HFFc6 (cell line): ENCODE measurements around the gene PRKCSH. TPM values are rescaled to one million over a fixed set of nuclear protein-coding genes. Genes with fewer than 3 reads are reported as not detected.
"Not testable (repeated sequence)": the region's sequence is repeated elsewhere in the genome, so short reads cannot be mapped to it uniquely, and the experiment has no call there.

Experiments used
- DNase-seq: peaks from one replicate; pipeline ENCODE4 v3.0.0-alpha.2; 2018
- H3K27ac Mint-ChIP-seq: 2 replicates; pipeline ENCODE4 v1.8.0; 2020; ENCODE audit warnings: mild to moderate bottlenecking, mixed read lengths
- H3K27me3 Mint-ChIP-seq: 2 replicates; pipeline ENCODE4 v1.8.0; 2021; ENCODE audit warnings: mild to moderate bottlenecking, moderate library complexity, mixed read lengths; ENCODE audit not compliant: insufficient read depth
- H3K36me3 Mint-ChIP-seq: 2 replicates; pipeline ENCODE4 v1.8.0; 2021; ENCODE audit warnings: low read depth, mixed read lengths
- H3K4me1 Mint-ChIP-seq: 2 replicates; pipeline ENCODE4 v1.8.0; 2020; ENCODE audit warnings: low read depth, mixed read lengths
- H3K4me3 Mint-ChIP-seq: 2 replicates; pipeline ENCODE4 v1.8.0; 2020; ENCODE audit warnings: mild to moderate bottlenecking, moderate library complexity, mixed read lengths
- H3K9me3 Mint-ChIP-seq: 2 replicates; pipeline ENCODE4 v1.8.0; 2020; ENCODE audit warnings: mild to moderate bottlenecking, mixed read lengths
- total RNA-seq, 6 experiments: library from RNA; stranded (reverse); fragmentation: NEBNext Ultra II Directional; extraction: Animal tissue kit (Norgen Biotek cat#: 25700); gene quantifications; 2 replicates in 1 of 6; 3 replicates in 5 of 6; pipeline ENCODE4 v1.2.3, GENCODE V29; 2021
- TF ChIP-seq, protein P1 (sequence below): fragments of 200-600 bp; sonication (generic); IDR thresholded peaks from 2 replicates; pipeline ENCODE4 v1.5.0; 2021; ENCODE audit warnings: antibody characterized with exemption, mild to moderate bottlenecking

The PRKCSH gene
- total RNA-seq, 6 experiments from 2014 or later = 367 to 460 (median 388) TPM

DNA sequence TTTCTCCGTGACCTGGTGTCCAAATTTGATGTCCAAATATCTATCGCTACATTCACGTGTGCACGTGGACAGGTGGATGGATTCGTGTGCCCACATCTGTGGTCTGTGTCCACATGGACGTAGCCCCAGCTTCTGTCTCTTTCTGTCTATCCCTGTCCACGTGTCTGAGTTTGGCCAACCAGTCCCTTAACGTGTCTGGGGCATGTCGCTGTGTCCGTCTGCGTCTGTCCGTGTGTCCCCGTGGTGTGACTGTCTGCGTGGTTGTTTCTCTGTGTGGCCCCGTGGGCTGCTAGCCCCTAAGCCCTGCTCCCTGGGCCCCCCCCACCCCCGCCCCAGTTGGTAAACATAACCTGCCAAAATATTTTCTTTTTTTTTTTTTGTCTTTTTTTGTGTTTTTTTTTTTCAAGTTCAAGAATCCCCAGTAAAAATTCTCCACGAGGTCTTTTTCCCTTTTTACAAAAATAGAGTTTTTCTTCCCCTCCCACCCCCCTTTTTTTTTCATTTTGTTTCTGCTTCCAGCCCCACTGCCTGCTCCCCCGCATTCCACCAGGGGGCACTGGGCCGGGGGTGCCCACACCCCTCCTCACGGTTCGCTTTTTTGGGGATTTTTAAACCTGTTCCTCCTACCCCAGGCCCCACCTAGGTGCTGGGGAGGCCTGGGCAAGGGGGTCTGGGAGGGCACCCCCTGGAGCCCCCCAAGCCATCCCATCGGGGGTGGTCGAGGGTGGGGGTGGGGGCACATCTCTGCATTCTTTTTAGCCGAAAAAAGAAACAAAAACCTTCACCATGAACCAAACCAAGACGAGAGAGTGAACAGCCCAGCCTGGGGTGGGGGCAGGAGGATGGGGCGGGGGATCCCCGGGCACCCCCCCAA, 18.3 kb downstream of the PRKCSH start:
- TF ChIP-seq, protein P1, sequence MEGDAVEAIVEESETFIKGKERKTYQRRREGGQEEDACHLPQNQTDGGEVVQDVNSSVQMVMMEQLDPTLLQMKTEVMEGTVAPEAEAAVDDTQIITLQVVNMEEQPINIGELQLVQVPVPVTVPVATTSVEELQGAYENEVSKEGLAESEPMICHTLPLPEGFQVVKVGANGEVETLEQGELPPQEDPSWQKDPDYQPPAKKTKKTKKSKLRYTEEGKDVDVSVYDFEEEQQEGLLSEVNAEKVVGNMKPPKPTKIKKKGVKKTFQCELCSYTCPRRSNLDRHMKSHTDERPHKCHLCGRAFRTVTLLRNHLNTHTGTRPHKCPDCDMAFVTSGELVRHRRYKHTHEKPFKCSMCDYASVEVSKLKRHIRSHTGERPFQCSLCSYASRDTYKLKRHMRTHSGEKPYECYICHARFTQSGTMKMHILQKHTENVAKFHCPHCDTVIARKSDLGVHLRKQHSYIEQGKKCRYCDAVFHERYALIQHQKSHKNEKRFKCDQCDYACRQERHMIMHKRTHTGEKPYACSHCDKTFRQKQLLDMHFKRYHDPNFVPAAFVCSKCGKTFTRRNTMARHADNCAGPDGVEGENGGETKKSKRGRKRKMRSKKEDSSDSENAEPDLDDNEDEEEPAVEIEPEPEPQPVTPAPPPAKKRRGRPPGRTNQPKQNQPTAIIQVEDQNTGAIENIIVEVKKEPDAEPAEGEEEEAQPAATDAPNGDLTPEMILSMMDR = peak; percentile 67
- DNase-seq = no peak
- no peaks in the 10 kb centered on the region for H3K9me3 Mint-ChIP-seq
- no peaks in the 10 kb centered on the region; the same call in 1 of the 2 replicates for H3K27me3 Mint-ChIP-seq
- H3K4me3 Mint-ChIP-seq = no peak overlapping the region
- H3K27ac Mint-ChIP-seq = no peak overlapping the region
- H3K36me3 Mint-ChIP-seq = no peaks in the 10 kb centered on the region
- H3K4me1 Mint-ChIP-seq = no peaks in the 10 kb centered on the region; the same call in 1 of the 2 replicates

DNA sequence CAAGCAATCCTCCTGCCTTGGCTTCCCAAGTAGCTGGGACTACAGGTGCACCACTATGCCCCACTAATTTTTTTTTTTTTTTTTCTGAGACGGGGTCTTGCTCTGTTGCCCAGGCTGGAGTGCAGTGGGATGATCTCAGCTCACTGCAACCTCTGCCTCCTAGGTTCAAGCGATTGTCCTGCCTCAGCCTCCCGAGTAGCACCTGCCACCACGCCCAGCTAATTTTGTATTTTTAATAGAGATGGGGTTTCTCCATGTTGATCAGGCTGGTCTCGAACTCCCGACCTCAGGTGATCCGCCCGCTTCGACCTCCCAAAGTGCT, 19.8 kb downstream of the PRKCSH start:
- H3K4me3 Mint-ChIP-seq, H3K36me3 Mint-ChIP-seq, H3K4me1 Mint-ChIP-seq, H3K27me3 Mint-ChIP-seq, H3K27ac Mint-ChIP-seq, H3K9me3 Mint-ChIP-seq, DNase-seq: not testable (repeated sequence)

- no peak for DNase-seq
- H3K4me1 Mint-ChIP-seq = no peaks in the 10 kb centered on the region; the same call in 1 of the 2 replicates
- TF ChIP-seq, protein P1 = no peak
- H3K27me3 Mint-ChIP-seq = no peaks in the 10 kb centered on the region; the same call in 1 of the 2 replicates
- H3K9me3 Mint-ChIP-seq = no peaks in the 10 kb centered on the region
- no peak overlapping the region for H3K27ac Mint-ChIP-seq
- no peak overlapping the region for H3K4me3 Mint-ChIP-seq
- H3K36me3 Mint-ChIP-seq = no peaks in the 10 kb centered on the region
Observed at GRCh38 chr19:11456659-11457058, 21.2 kb downstream of the PRKCSH start.

DNA sequence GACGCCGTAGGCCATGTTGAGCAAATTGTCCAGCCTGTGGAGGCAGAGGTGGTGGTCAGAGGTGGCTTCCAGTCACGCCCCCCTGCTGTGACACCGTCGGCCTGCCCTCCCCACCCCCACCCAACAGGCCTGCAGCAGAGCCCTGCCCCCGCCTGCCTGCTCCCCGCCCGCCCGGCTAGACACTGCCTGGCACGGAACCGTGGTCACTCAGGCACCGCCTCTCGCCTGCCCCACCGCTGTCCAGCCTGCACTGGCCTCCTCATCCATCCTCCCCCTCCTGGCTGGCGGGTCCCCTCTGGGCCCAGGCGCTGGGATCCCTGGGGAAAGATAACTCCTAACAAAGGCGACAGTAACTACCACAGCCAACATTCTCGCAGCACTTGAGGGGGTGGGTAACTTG, 21.7 kb downstream of the PRKCSH start:
- TF ChIP-seq, protein P1 = no peak
- Mint-ChIP-seq H3K4me3 (no peak overlapping the region), H3K4me1 (no peaks in the 10 kb centered on the region; the same call in 1 of the 2 replicates)

DNA sequence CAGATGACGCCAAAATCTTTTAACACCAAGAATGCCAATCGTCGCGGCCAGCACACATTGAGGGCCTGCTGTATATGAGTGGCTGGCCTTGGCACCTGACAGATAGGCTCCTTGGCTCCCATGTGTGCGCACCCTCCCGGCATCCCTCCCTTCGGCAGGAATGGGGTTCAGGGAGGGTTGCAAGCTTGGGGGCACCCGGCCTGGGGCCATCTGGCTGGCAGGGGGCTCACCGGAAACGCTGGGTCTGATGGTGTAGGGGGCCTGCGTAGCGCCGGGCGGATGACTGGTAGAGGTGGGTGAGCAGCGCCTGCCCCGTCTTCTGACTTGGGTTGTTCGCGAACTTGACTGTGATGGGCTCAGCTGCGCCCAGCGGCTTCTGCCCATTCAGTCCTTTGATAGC, 22.4 kb downstream of the PRKCSH start:
- no peaks in the 10 kb centered on the region for H3K36me3 Mint-ChIP-seq
- no peak for DNase-seq
- H3K4me3 Mint-ChIP-seq = no peak overlapping the region
- TF ChIP-seq, protein P1 = no peak
- no peaks in the 10 kb centered on the region for H3K9me3 Mint-ChIP-seq
- no peaks in the 10 kb centered on the region; the same call in 1 of the 2 replicates for H3K4me1 Mint-ChIP-seq
- no peaks in the 10 kb centered on the region for H3K27me3 Mint-ChIP-seq
- H3K27ac Mint-ChIP-seq = no peak overlapping the region

More for the DNA sequence above, 21.7 kb downstream of the PRKCSH start:
- H3K36me3 Mint-ChIP-seq = no peaks in the 10 kb centered on the region
- DNase-seq = no peak
- H3K27ac Mint-ChIP-seq = no peak overlapping the region
- no peaks in the 10 kb centered on the region for H3K9me3 Mint-ChIP-seq
- no peaks in the 10 kb centered on the region; the same call in 1 of the 2 replicates for H3K27me3 Mint-ChIP-seq

GRCh38 chr19:11458236-11458900, 22.9 kb downstream of the PRKCSH start:
- H3K4me1 Mint-ChIP-seq = no peaks in the 10 kb centered on the region; the same call in 1 of the 2 replicates
- TF ChIP-seq, protein P1 = no peak
- H3K9me3 Mint-ChIP-seq = no peaks in the 10 kb centered on the region
- no peak overlapping the region for H3K27ac Mint-ChIP-seq
- no peak overlapping the region for H3K4me3 Mint-ChIP-seq
- H3K36me3 Mint-ChIP-seq = no peaks in the 10 kb centered on the region
- DNase-seq = no peak
- H3K27me3 Mint-ChIP-seq = no peaks in the 10 kb centered on the region

DNA sequence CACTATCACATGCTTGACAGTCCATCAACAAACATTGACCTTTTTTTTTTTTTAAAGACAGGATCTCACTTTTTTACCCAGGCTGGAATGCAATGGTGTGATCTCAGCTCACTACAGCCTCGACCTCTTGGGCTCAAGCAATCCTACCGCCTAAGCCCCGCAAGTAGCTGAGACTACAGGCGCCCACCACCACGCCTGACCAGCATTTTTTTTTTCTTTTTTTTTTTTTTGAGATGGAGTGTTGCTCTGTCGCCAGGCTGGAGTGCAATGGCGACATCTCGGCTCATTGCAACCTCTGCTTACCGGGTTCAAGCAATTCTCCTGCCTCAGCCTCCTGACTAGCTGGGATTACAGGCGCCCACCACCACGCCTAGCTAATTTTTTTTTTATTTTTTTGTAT, 23.5 kb downstream of the PRKCSH start:
- DNase-seq, H3K9me3 Mint-ChIP-seq, H3K4me3 Mint-ChIP-seq: not testable (repeated sequence)

More for the DNA sequence above, 23.5 kb downstream of the PRKCSH start:
- not testable (repeated sequence) for H3K27me3 Mint-ChIP-seq, H3K27ac Mint-ChIP-seq, H3K4me1 Mint-ChIP-seq, H3K36me3 Mint-ChIP-seq
